Myocyte (in vitro differentiated cells): Measurements from ENCODE around the gene COL2A1. TPM values are rescaled to one million over a fixed set of nuclear protein-coding genes. Genes with fewer than 3 reads are reported as not detected.
A peak's percentile ranks its signal among the peaks of the same experiment; 100 is the strongest.

Experiments
- DNase-seq: peaks from one replicate; pipeline ENCODE4 v3.0.0-alpha.2; 2012; ENCODE audit warnings: low read depth
- total RNA-seq: library from RNA; depleted of rRNA; stranded (reverse); fragments of >200 nt; gene quantifications from 2 replicates; pipeline ENCODE4 v1.2.3, GENCODE V29; 2014

The COL2A1 gene
- total RNA-seq, 1 donor from 2014 or later: 0.51 TPM

DNA sequence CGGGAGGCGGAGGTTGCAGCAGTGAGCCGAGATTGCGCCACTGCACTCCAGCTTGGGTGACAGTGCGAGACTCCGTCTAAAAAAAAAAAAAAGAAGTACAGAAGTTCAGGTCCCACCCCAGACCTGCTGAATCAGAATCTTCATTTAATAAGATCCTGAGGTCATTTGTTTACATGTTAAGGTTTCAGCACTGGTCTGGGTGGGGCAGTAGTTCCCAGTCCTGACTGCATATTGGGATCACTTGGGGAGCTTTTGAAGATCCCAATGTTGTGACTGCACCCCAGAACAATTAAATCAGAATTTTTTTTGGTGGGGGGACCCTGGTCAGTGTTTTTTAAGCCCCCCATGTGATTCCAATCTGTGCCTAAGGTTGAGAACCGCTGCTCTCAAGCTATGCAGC, 11.7 kb upstream of the COL2A1 start:
- no peak for DNase-seq

DNA sequence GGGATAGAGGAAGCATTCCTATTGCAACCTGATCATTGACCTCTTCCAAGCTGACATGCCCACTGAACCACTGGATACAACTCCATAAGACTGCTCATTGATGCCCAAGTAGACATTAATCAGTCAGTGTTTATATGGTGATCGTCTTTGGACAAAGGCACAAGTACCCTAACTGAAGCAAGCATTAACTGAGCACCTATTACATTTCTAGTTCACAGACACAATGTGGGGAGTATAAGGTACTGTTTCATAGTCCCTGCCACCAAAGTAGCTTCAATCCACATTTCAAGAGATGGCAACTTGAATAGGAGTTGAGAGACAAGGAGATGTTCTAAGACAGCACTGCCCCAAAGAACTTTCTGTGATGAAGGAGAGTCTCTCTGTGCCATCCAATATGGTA, 10.9 kb upstream of the COL2A1 start:
- DNase-seq: no peak

DNA sequence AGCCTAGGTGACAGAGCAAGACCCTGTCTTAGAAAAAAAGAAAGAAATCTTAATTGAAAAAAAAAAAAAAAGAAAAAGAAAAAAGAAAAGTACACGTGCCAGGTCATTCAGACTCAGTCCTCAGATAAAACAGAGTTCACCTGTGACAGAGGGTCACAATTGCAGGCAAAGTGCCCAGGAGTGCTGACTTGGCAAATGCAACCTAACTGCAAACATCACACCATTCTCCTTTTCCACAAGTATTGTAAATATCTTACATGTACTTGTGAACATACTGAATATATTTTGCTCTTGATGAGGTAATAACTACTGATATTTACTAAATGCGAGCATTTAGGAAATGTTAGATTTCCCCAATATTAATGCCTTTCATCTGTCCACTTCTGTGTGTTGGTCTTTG, 9.0 kb upstream of the COL2A1 start:
- DNase-seq: no peak

DNA sequence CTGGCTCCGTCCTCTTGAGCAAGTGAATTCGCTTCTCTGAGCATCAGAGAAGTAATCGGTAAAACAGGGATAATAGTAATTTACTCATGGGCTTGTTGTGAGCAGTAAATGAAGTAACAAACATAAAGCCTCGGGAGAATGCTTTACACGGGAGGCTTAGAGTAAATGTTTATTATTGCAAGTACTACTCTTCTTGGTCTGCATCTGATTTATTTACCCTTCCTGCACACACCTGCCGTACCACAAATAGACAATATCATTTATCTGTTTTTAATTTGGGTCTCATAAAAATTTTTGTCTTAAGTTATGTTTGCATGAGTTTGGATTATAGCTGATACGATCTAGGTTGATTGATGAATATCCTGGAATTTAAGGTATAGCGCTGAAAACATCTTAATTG, 7.8 kb upstream of the COL2A1 start:
- DNase-seq: no peak

DNA sequence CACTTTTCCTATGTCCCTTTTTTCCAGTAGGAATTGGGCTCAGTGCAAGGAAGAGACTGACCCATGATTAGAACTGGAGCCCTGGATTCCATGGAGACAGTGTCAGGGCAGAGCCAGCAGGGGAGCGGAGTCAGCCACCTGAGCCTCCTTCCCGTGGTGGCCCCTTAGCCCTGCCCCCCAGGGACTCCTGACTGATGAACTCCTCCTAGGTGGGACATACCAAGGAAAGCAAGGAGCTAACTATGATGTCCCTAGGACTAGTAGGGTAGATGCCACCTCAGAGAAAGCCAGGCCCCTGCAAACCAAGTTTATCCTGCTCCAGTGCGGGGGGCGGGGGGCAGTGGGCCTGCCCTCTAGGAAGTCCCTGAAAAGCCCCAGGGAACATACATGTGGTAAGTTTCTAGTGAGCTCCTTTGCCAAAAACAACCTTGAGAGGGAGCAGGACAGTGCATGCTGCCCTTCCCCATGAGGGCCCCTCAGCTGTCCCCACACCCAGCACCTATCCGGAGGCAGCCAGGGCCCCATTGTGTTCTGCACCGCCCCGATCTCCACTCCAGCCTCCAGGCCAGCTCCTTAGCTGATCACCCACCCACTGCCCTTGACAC, 6.2 kb upstream of the COL2A1 start:
- no peak for DNase-seq

GRCh38 chr12:48009471-48009870, 5.2 kb upstream of the COL2A1 start:
- DNase-seq: peak; percentile 54

GRCh38 chr12:48008950-48009349, 4.7 kb upstream of the COL2A1 start:
- DNase-seq: no peak

DNA sequence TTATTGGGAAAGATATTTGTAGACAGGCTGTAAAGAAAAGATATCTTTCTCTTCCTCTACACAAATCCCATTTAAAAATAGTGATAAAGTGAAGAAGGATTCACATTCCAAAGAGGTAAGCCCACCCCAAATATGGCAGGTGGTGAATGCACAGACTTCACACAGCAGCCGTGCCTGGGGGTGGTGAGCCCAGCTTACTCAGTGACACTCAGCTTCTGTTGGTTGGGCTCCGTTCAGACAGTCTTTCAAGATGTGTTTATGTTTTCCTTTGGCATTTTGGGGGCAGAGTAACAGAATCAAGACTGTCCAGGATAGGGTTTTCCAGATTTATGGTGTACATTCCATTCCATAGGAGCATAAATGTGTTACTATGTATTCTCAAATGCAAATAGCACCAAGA, 4.1 kb upstream of the COL2A1 start:
- no peak for DNase-seq

- no peak for DNase-seq
Observed at GRCh38 chr12:48007206-48007605, 2.9 kb upstream of the COL2A1 start.

GRCh38 chr12:48005750-48006021, 1.4 kb upstream of the COL2A1 start:
- no peak for DNase-seq

DNA sequence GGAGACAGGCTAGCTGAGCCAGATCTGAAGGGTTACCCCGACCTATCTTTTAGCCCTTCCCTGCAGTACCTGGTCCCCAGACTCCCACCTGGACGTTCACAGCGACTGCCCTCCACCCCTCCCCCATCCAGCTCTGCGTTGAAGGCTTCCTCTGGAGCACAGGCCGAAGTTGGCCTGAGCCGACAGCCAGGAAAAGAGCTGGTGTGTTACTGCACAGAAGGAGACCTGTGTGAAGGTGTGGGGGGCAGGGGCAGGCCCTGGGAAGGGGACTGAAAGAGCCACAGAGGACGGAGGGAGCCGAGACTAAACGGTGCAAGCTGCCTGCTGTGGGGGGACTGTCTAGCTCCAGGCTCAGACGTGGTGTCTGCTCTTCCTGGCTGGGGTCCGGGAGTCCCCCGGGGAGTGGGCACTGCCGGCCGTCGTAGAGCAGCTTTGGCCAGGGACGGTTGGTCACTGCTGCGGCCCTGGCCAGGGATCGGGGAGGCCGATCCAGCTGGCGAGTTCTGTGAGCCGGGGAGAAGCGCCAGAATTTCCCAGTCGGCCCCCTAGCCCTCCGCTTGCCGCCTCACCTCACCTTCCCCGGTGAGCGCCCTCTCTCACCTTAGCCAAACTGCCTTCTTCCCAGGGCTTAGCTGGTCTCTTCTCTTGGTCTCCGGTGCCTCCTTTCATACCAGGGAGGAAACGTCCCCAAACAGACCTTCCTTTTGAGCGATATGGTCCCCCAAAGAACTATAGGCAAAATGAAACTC, 899 bp upstream of the COL2A1 start:
- DNase-seq: no peak

DNA sequence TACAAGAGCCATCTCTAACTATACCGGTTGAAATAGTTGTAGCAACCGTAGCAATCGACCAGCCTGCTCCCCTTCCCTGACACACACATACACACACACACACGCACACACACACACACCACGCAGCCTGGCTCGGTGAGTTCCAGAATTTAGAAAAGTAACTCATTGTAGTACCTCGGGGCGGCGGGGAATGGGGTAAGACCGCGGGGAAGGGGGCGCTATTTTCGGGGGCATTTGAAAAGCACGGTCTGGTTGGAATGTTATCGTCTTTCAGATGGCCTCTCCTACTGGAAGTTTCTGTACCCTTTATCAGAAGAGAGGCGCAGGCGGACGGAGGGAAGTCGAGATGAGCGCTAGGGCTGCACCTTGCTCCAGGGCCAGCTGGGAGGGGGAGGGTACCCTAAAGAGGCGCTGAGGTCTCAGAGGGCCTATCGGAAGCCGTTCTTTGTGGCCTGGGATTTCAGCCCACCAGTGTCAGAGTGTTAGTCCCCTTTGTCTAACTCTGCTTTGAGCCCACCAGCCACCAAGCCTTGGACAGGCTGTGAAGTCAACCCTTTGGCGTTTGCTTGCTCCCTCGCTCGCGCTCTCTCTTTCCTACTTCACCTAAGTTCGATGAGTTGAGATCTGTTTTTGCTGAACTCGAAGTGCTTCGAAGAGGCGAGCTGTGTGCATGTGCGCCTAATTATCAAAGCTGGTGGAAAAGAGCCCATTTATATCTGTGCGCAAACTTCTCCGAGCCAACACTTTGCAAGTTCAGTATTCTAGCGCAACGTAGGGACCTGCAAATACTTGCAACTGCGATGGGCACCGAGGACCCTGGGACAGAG, 837 bp downstream of the COL2A1 start:
- no peak for DNase-seq

DNA sequence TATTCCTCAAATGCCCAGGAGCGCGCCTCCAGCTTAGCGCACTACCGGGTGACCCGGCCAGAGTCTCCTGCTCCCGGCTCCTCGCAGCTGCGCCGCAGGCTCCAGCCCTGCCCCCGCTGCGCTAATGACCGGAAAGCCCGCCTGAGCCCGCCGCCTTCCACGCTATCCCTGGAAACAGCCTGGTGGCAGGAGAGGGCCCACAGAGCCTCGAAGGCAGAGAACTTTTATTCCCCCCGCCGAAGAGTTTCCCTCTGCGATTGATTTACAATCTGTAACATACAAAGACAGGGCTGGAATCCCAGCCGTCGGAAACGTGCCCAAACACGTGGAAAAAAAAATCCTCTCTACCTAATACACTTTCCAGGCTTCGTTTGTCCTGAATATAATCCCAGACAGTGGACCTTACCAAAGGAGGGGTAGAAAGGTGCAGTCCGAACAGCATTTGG, 1.5 kb downstream of the COL2A1 start:
- DNase-seq: peak; percentile 46

DNA sequence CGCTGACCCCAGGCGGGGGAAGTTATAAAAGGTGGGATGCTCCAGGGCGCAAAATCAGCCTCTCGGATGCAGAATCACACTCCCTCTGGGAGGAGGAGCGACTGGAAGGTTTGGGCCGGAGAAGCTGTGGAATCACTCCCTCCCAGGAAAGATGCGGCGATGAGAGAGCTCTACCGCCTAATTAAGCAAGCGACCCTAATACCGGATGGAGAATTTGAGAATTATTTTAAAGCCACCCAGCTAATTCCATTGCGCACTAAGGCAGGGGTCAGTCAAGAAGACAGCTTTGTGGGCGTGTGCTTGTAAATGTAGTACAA, 1.9 kb downstream of the COL2A1 start:
- no peak for DNase-seq

GRCh38 chr12:48001505-48002413, 2.5 kb downstream of the COL2A1 start:
- DNase-seq: peak; percentile 40

GRCh38 chr12:48000878-48001504, 3.3 kb downstream of the COL2A1 start:
- DNase-seq: peak; percentile 13

GRCh38 chr12:47999816-48000215, 4.5 kb downstream of the COL2A1 start:
- no peak for DNase-seq

DNA sequence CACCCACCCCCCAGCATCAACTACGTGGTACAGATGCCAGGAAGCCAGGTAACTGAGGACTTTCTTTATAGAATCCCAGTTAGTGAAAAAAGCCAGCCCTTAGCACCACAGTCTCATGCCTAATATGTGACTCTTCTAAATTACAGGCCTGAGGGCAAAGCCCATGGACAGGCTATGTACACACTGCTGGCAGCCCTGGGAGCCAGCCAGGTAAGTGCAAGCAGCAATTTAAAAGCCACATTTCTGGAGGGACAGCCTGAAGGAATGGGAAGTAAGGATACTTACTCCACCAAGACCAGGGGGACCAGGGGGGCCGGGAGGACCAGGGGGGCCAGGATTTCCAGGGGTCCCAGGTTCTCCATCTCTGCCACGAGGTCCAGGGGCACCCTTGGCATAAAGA, 7.0 kb downstream of the COL2A1 start:
- no peak for DNase-seq

- DNase-seq: peak; percentile 49
Observed at GRCh38 chr12:47995981-47996401, 8.3 kb downstream of the COL2A1 start.

DNA sequence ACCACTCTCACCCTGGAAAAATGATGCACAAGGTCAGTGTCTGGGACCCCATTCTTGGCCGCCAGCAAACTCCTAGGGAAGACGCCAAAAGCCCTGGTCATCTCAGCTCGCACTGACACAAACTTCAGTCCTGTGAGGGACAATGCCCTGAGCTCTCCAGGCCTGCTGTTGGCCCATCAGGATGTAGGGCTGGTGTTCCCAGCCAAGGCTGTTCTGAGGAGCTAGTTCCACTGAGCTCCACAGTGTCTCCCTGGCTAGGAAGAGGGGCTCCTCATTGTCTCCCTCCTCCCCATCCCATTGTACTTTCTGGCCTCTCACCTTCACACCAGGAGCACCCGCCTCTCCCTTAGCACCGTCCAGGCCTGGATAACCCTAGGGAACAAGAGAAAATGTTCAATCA, 10.8 kb downstream of the COL2A1 start:
- DNase-seq: no peak

DNA sequence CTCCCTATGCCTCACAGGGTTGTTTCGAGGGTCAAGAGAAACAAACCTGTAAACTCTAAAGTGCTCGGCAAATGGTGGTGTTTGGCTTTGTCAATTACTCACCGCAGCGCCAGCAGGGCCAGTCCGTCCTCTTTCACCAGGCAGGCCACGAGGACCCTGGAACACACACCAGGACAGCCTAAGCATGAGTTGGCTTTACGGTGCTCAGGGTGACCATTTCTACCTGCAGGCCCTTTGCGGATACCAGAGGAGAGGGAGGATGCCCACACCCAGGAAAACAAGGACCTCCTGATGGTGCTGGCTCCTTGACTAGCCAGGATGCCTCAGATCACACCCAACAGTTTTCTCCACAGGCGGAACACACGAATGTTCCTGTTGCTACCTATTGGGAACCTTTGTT, 11.5 kb downstream of the COL2A1 start:
- DNase-seq: no peak
